Hepatocyte (in vitro differentiated cells): ENCODE results near the gene DNAJB13. TPM values are rescaled to one million over a fixed set of nuclear protein-coding genes. Genes with fewer than 3 reads are reported as not detected.

Experiments
- DNase-seq: peaks from one replicate; pipeline ENCODE4 v3.0.0-alpha.2; 2016; ENCODE audit warnings: low spot score
- H2AFZ ChIP-seq: fragments of 200-600 bp; sonication (generic); 2 replicates; pipeline ENCODE4 v1.6.0; 2016; ENCODE audit warnings: antibody characterized with exemption, mild to moderate bottlenecking
- H3K27ac ChIP-seq: fragments of 200-600 bp; sonication (generic); 2 replicates; pipeline ENCODE4 v1.5.1; 2016; ENCODE audit warnings: mild to moderate bottlenecking
- H3K27me3 ChIP-seq: fragments of 200-600 bp; sonication (generic); 2 replicates; pipeline ENCODE4 v1.6.1; 2016
- H3K36me3 ChIP-seq: fragments of 200-600 bp; sonication (generic); replicated peaks from 2 replicates; pipeline ENCODE4 v1.5.1; 2016; ENCODE audit warnings: low read depth; ENCODE audit not compliant: insufficient read depth
- H3K4me1 ChIP-seq: fragments of 200-600 bp; sonication (generic); 2 replicates; pipeline ENCODE4 v1.5.1; 2016; ENCODE audit warnings: mild to moderate bottlenecking, moderate library complexity; ENCODE audit not compliant: insufficient read depth
- H3K4me2 ChIP-seq: fragments of 200-600 bp; sonication (generic); 2 replicates; pipeline ENCODE4 v1.6.0; 2016
- H3K4me3 ChIP-seq: fragments of 200-600 bp; sonication (generic); 2 replicates; pipeline ENCODE4 v1.5.1; 2016; ENCODE audit warnings: mild to moderate bottlenecking
- H3K79me2 ChIP-seq: fragments of 200-600 bp; sonication (generic); 2 replicates; pipeline ENCODE4 v1.6.0; 2017; ENCODE audit warnings: mild to moderate bottlenecking
- H3K9me2 ChIP-seq: fragments of 200-600 bp; sonication (generic); replicated peaks from 2 replicates; pipeline ENCODE4 v1.6.0; 2017; ENCODE audit warnings: mild to moderate bottlenecking; ENCODE audit not compliant: insufficient read depth
- H3K9me3 ChIP-seq: fragments of 200-600 bp; sonication (generic); 2 replicates; pipeline ENCODE4 v1.5.1; 2016; ENCODE audit warnings: low read depth, mild to moderate bottlenecking
- H4K20me1 ChIP-seq: fragments of 200-600 bp; sonication (generic); 2 replicates; pipeline ENCODE4 v1.6.0; 2016; ENCODE audit warnings: mild to moderate bottlenecking; ENCODE audit not compliant: insufficient read depth, poor library complexity, severe bottlenecking
- EZH2 ChIP-seq: fragments of 200-600 bp; sonication (generic); IDR thresholded peaks from 2 replicates; pipeline ENCODE4 v1.6.1; 2016; ENCODE audit warnings: antibody characterized with exemption, mild to moderate bottlenecking, borderline replicate concordance
- EZH2phosphoT487 ChIP-seq: fragments of 200-600 bp; sonication (generic); IDR thresholded peaks from one replicate; pipeline ENCODE4 v1.6.1; 2018; ENCODE audit warnings: antibody characterized with exemption, mild to moderate bottlenecking, low read depth, moderate library complexity; ENCODE audit not compliant: unreplicated experiment, severe bottlenecking
- WGBS: methylation state at CpG from one replicate; pipeline ENCODE4 v1.1.6; 2016; ENCODE audit warnings: low lambda C conversion rate; ENCODE audit errors: missing lambda C conversion rate; 5-methylcytosine and 5-hydroxymethylcytosine counted together
- polyA plus RNA-seq: library from polyadenylated mRNA; unstranded; fragments of >200 nt; fragmentation: Nextera tagmentation; extraction: Ambion mirVana; gene quantifications from 2 replicates; pipeline ENCODE4 v1.2.1, GENCODE V29; 2016
- total RNA-seq: library from RNA; depleted of rRNA; stranded (reverse); fragments of >200 nt; gene quantifications from 2 replicates; pipeline ENCODE4 v1.2.3, GENCODE V29; 2014
- TF ChIP-seq, protein P1 (sequence below): fragments of 200-600 bp; sonication (generic); IDR thresholded peaks from 2 replicates; pipeline ENCODE4 v1.5.1; 2016; ENCODE audit warnings: antibody characterized with exemption, mild to moderate bottlenecking; ENCODE audit not compliant: poor library complexity

DNAJB13 gene
- total and polyA plus RNA-seq, 2 experiments from 2014 or later: 0.70 TPM; not detected in 1

DNA sequence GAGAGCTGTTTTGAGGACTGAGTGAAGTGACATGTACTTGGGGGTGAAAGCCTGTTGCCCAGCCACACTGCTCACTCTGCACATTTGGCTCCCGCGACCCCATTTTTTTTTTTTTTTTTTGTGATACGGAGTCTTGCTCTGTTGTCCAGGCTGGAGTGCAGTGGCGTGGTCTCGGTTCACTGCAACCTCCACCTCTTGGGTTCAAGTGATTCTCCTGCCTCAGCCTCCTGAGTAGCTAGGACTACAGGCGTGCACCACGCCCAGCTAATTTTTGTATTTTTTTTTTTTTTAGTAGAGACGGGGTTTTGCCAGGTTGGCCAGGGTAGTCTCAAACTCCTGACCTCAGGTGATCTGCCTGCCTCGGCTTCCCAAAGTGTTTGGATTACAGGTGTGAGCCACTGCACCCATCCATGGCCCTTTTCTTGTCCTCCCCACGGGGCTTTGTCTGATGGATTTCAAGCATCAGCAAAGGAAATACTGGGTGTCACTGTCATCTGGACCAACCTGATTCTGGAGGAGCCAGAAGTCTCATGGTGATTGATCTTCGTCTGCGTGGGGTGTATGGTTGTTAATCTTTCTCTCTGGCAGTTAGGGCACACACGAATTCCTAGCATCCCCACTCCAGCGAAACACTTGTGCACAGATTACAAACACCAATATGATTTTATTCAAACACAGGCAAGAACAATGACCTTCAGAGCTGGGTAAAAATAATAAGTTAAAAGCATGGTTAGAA, 61.4 kb downstream of the DNAJB13 start:
- Histone ChIP-seq H3K9me3 (no peaks in the 10 kb centered on the region), H3K36me3 (no peaks in the 10 kb centered on the region), H3K4me1 (no peaks in the 10 kb centered on the region), H3K4me3 (no peak overlapping the region), H2AFZ (no peak overlapping the region), H3K27ac (no peak overlapping the region), H3K9me2 (no peaks in the 10 kb centered on the region), H4K20me1 (no peaks in the 10 kb centered on the region), H3K27me3 (no peaks in the 10 kb centered on the region), H3K79me2 (no peaks in the 10 kb centered on the region), H3K4me2 (no peak overlapping the region)
- DNase-seq: no peak
- WGBS: 96% methylated on average over 14 of the region's 14 CpGs
- TF ChIP-seq, protein P1, sequence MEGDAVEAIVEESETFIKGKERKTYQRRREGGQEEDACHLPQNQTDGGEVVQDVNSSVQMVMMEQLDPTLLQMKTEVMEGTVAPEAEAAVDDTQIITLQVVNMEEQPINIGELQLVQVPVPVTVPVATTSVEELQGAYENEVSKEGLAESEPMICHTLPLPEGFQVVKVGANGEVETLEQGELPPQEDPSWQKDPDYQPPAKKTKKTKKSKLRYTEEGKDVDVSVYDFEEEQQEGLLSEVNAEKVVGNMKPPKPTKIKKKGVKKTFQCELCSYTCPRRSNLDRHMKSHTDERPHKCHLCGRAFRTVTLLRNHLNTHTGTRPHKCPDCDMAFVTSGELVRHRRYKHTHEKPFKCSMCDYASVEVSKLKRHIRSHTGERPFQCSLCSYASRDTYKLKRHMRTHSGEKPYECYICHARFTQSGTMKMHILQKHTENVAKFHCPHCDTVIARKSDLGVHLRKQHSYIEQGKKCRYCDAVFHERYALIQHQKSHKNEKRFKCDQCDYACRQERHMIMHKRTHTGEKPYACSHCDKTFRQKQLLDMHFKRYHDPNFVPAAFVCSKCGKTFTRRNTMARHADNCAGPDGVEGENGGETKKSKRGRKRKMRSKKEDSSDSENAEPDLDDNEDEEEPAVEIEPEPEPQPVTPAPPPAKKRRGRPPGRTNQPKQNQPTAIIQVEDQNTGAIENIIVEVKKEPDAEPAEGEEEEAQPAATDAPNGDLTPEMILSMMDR: no peak
- no peak for TF ChIP-seq EZH2phosphoT487

DNA sequence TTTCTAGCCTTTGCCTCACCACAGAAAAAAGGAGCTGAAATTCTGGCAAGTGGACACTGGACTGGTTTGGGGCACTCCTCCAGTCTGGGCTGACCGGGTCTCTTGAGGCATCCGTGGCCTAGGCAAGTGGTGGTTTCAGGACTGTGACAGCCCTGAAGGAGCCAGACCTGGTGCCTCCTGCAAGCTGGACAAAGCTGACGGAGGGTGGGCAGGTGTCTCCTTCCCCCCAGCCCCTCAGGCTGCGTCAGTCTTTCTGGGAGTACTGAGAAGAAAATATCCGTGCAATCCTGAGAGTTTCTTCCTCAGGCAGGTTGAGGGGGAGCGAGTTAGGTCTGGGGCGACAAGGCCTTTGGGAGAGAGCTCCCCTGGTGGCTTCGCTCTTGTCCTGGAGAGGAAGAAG, 62.3 kb downstream of the DNAJB13 start:
- Histone ChIP-seq H3K4me1 (peaks cover 3% of the 10 kb centered on the region), H3K27ac (no peak overlapping the region), H3K4me3 (no peak overlapping the region), H3K27me3 (no peaks in the 10 kb centered on the region), H3K9me3 (no peaks in the 10 kb centered on the region), H3K4me2 (no peak overlapping the region), H4K20me1 (no peaks in the 10 kb centered on the region), H2AFZ (no peak overlapping the region), H3K79me2 (no peaks in the 10 kb centered on the region), H3K9me2 (no peaks in the 10 kb centered on the region), H3K36me3 (no peaks in the 10 kb centered on the region)
- WGBS: 96% methylated on average over 8 of the region's 8 CpGs
- TF ChIP-seq, protein P1: no peak
- no peak for TF ChIP-seq EZH2phosphoT487
- TF ChIP-seq EZH2: no peak
- DNase-seq: no peak

DNA sequence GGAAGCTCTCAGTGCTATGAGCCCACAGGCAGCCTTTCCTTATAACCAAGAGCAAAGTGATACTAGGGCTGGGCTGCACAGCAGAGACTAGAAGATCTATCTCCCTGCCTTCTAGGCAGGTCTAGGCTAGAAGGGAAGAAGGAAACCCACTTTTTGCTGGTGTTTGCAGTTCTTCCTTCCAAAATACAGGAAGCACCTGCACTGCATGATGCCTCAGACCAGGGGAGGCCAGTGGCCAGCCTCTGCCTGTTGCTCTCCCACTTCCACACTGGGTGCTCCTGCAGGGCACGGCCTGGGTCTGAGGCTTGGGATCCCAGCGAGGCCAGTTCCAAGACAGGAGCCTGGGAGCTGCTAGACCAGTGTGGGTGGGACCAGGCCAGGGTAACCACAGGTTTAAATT, 64.1 kb downstream of the DNAJB13 start:
- Histone ChIP-seq H3K9me2 (no peaks in the 10 kb centered on the region), H3K4me1 (peaks cover 19% of the 10 kb centered on the region), H3K36me3 (no peaks in the 10 kb centered on the region), H3K27ac (no peak overlapping the region), H3K9me3 (no peaks in the 10 kb centered on the region), H3K27me3 (no peaks in the 10 kb centered on the region), H4K20me1 (no peaks in the 10 kb centered on the region), H3K79me2 (no peaks in the 10 kb centered on the region), H2AFZ (no peak overlapping the region), H3K4me3 (no peak overlapping the region), H3K4me2 (no peak overlapping the region)
- 93% methylated on average over 2 of the region's 2 CpGs for WGBS
- TF ChIP-seq EZH2: no peak
- no peak for TF ChIP-seq EZH2phosphoT487
- TF ChIP-seq, protein P1: no peak
- no peak for DNase-seq
